ENCODE data around the gene PTPRN2.
"Not testable (repeated sequence)": the region's sequence is repeated elsewhere in the genome, so short reads cannot be mapped to it uniquely, and the experiment has no call there.

The PTPRN2 gene

GRCh38 chr7:157905651-157906461 is 681.8 kb downstream of the PTPRN2 start:
- DNase-seq (ENCODE audit: low spot score), result no peak
- TF ChIP-seq, protein P1, sequence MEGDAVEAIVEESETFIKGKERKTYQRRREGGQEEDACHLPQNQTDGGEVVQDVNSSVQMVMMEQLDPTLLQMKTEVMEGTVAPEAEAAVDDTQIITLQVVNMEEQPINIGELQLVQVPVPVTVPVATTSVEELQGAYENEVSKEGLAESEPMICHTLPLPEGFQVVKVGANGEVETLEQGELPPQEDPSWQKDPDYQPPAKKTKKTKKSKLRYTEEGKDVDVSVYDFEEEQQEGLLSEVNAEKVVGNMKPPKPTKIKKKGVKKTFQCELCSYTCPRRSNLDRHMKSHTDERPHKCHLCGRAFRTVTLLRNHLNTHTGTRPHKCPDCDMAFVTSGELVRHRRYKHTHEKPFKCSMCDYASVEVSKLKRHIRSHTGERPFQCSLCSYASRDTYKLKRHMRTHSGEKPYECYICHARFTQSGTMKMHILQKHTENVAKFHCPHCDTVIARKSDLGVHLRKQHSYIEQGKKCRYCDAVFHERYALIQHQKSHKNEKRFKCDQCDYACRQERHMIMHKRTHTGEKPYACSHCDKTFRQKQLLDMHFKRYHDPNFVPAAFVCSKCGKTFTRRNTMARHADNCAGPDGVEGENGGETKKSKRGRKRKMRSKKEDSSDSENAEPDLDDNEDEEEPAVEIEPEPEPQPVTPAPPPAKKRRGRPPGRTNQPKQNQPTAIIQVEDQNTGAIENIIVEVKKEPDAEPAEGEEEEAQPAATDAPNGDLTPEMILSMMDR (IDR thresholded peaks at IDR 0.05; ENCODE audit: extremely low read depth, insufficient read depth, missing control alignments), result no peak
- in situ Hi-C loops (cut with MboI; ENCODE audit: low pct_unique_long_range_greater_than_20kb, low sequenced_read_pairs, unreplicated experiment), result no loop called here

GRCh38 chr7:157904866-157905570 is 682.6 kb downstream of the PTPRN2 start:
- no peak for DNase-seq (ENCODE audit: low spot score)
- in situ Hi-C loops (cut with MboI; ENCODE audit: low pct_unique_long_range_greater_than_20kb, low sequenced_read_pairs, unreplicated experiment), result no loop called here
- TF ChIP-seq, protein P1 (IDR thresholded peaks at IDR 0.05; ENCODE audit: extremely low read depth, insufficient read depth, missing control alignments), result no peak

- DNase-seq (ENCODE audit: low spot score), result no peak
- TF ChIP-seq, protein P1 (IDR thresholded peaks at IDR 0.05; ENCODE audit: extremely low read depth, insufficient read depth, missing control alignments), result no peak
- in situ Hi-C loops (cut with MboI; ENCODE audit: low pct_unique_long_range_greater_than_20kb, low sequenced_read_pairs, unreplicated experiment), result no loop called here
Observed at GRCh38 chr7:157904211-157904865, 683.3 kb downstream of the PTPRN2 start.

GRCh38 chr7:157903710-157904109 is 683.9 kb downstream of the PTPRN2 start:
- TF ChIP-seq, protein P1 (IDR thresholded peaks at IDR 0.05; ENCODE audit: extremely low read depth, insufficient read depth, missing control alignments), result no peak
- no peak for DNase-seq (ENCODE audit: low spot score)
- in situ Hi-C loops (cut with MboI; ENCODE audit: low pct_unique_long_range_greater_than_20kb, low sequenced_read_pairs, unreplicated experiment), result no loop called here

- TF ChIP-seq, protein P1 (IDR thresholded peaks at IDR 0.05; ENCODE audit: extremely low read depth, insufficient read depth, missing control alignments), result no peak
- no peak for DNase-seq (ENCODE audit: low spot score)
- in situ Hi-C loops (cut with MboI; ENCODE audit: low pct_unique_long_range_greater_than_20kb, low sequenced_read_pairs, unreplicated experiment), result no loop called here
Observed at GRCh38 chr7:157903296-157903695, 684.3 kb downstream of the PTPRN2 start.

GRCh38 chr7:157901816-157902610 is 685.6 kb downstream of the PTPRN2 start:
- DNase-seq (ENCODE audit: low spot score); in situ Hi-C loops (cut with MboI; ENCODE audit: low pct_unique_long_range_greater_than_20kb, low sequenced_read_pairs, unreplicated experiment): not testable (repeated sequence)
